COLO668 (cell line): Measurements from ENCODE around the gene FDXR.
"Not testable (repeated sequence)": the region's sequence is repeated elsewhere in the genome, so short reads cannot be mapped to it uniquely, and the experiment has no call there.

Experiments used
- DNase-seq: peaks from one replicate; lab custom pipeline; 2025; ENCODE audit not compliant: unreplicated experiment; lab: John Stamatoyannopoulos, UW

FDXR gene

DNA sequence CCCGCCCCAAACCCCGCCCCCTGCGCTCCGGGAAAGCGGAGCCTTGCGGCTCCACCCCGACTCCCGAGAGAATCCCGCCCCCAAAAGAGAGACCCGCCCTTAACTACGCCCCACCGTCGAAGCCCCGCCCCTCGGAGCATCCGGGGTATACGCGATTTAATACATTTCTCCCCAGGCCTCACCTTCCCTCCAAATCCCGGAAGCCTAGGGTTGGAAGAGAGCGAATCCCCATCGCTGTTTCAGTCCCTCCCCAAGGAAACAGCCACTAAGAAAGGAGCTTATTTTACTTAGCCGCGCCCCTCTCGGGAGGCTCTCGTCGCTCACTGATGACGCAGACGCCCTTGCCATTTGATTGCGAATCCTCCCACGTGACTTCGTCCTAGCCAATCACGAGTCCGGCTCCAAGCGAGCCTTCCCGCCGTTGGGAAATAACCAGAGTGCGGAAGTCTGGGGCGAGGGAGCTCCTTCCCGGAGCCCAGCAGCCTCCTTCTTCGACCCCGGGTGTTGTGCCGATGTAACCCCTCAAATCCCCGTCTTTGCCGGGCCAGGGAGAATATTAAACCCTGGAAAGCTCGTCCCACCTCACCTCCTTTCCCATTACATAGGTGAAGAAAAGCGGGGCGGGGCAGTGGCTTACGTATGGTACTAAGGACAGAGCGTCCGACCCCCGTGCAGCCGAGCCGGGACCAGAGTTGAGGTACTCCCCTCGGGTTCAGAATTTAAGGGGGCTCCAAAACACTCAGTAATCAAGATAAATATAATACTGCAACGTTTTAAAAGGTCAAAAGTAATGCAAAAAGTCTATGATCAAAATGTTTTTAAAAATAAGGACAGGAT lies 461 bp upstream of the FDXR start:
- peak; percentile 96 for DNase-seq

DNA sequence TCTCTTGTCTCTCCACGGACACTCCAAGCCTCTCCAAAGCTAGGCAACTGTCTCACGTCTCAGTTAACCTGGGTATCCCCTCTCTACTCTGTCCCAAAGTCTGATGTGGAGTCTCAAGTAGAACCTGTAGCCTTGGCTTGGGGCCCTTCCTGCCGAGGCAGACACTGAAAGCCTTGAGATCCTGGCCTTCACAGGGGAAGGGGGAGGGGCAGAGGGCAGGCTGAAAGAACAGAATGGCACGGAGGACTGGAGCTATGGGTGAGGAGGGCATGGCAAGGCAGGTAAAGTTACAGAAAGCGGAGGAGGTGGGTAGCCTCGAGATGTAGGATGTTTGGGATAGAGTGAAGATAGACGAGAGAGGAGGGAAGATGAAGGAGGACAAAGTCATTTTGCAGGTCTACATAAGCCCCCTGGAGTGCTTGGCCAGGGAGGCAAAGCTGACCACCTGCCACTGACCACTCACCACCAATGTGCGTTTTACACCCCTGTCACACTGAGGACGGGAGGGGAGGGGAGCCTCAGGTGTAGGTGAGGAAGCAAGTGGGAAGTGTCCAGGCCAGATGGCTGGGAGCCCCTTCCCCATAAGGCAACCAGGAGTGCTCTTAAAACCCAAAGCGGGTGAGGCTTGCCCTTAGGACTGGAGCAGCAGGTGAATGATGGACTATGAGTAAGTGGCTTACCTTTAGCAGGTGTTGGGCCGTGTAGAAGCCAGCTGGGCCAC lies 1.3 kb downstream of the FDXR start:
- no peak for DNase-seq

DNA sequence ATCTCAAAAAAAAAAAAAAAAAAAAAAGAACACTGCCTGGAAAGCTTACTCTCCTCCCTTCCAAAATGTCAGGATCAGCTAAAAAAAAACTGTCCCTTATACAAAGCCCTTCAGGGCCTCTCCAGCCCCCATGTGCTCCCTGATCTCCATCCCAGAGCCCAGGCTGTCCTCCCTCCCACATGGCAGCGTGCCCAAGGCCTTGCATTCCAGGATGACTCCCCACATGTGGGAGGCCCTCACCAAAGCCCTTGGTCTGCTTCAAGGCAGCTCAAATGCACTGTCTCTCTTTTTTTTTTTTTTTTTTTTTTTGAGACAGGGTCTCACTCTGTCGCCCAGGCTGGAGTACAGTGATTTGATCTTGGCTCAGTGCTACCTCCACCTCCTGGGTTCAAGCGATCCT lies 2.3 kb downstream of the FDXR start:
- no peak for DNase-seq

DNA sequence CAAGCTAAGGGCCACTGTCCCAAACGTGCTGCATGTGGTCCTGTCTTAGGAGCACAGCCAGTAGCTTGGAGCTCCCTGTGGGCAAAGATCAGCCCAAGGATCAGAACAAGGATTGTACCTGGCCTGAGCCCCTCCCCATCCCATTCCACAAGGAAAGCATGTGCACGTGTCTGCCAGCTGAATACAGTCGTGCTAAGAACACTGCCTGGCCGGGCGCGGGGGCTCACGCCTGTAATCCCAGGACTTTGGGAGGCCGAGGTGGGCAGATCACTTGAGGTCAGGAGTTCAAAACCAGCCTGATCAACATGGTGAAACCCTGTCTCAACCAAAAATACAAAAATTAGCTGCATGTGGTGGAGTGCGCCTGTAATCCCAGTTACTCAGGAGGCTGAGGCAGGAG lies 2.8 kb downstream of the FDXR start:
- DNase-seq, result not testable (repeated sequence)

DNA sequence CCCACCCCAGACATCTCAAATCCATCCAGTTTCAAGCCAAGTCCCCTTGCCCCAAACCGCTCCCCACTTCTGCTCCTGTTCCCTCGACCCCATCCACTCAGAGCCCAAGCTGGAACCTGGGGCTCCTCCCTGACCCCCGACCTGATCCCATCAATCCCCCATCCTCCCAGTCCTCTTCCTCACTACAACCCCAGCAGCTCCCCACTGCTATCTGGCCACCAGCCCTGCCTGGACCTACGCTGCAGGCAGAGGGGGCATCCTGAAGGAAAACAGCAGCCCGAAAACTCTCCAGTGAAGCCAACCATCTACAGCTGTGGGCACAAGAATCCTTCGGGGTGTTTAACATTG lies 3.9 kb downstream of the FDXR start:
- no peak for DNase-seq

DNA sequence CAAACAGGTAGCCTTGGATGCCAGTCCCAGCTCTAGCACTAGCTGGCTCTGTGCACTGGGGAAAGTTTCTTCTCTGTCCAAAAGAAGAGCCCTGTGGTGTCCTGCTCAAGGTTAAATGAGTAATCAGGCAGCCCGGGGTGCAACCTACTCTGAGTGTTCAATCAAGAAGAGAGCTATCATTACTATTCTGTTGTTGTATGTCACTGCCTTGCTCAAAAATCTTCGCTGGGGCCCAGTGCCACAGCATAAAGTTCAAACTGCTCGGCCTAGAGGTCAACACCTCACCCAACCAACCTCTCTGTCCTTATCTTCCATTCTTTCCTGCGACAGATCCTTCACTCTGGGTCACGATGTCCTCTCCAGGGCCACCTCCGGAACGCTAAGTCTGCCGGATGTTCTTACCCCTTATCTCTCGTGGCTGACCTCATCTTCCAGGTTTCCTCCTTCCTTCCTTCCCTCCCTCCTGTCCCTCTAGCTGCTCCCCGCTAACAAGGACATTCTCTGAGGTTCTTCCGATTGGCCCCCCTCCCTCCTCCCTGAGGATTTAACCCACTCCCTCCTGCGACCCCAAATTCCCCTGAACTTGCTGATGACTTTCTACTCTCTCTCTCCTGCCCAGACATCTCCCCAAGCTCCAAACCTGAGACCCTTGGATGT lies 4.4 kb downstream of the FDXR start:
- DNase-seq, result no peak

- DNase-seq, result no peak
Observed at GRCh38 chr17:74866198-74866835, 6.5 kb downstream of the FDXR start.

DNA sequence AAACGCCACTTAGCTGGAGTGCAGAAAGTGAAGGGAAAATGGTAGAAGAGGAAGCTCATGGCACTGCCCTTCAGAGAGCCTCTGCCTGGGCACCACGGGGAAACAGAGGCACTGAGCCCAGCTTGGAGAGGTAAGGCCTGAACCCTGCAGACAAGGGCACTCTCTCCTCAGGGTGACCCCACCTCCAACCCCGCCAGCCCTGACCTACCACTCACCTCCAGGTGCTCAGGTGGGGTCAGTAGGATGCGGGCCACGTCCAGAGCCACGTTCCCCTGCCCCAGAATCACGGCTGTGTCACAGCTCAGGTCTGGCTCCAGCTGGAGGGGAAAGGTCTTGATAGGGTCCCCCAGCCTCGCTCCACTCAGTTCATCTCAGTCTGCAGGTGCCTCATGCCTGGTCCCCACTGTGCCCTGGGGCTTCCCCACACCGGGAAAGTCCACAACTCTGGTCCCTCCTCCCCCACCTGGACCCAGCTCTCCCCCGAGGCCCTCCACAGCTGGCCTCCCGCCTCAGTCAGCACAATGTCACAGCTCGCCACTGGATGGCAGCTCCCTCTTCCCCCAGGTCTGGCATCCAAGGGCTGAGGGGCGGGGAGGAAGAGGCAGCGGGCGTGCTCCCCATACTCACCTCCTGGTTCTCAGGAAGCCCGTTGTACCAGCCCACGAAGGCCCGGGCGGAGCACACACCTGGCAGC lies 7.1 kb downstream of the FDXR start:
- no peak for DNase-seq

- DNase-seq, result peak; percentile 52
Observed at GRCh38 chr17:74864866-74865395, 7.9 kb downstream of the FDXR start.

DNA sequence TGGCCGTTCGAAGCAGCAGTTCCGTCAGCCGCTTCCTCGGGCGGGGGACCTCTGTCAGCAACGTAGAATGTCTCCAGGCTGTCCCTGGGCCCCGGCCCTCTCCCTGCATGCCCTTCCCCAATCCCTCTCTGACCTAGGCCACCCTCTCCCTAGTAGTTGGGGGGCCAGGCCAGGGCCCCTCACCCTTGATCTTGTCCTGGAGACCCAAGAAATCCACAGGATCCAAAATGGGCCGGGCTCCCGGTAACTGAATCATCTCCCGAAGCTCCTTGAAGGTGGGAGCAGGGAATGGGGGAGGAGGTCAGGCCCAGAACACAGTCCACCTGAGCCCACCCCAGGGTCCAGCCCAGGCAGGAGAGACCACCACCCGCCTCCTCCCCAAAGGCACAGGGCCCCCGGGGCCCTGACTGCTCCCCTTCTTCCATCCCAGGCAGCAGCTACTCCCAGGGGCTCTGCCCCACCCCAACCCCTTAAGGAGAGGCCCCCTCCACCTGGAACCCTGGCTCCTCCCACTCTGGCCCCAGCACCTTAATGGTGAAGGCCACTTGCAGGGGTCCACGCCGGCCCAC lies 8.4 kb downstream of the FDXR start:
- DNase-seq, result no peak

DNA sequence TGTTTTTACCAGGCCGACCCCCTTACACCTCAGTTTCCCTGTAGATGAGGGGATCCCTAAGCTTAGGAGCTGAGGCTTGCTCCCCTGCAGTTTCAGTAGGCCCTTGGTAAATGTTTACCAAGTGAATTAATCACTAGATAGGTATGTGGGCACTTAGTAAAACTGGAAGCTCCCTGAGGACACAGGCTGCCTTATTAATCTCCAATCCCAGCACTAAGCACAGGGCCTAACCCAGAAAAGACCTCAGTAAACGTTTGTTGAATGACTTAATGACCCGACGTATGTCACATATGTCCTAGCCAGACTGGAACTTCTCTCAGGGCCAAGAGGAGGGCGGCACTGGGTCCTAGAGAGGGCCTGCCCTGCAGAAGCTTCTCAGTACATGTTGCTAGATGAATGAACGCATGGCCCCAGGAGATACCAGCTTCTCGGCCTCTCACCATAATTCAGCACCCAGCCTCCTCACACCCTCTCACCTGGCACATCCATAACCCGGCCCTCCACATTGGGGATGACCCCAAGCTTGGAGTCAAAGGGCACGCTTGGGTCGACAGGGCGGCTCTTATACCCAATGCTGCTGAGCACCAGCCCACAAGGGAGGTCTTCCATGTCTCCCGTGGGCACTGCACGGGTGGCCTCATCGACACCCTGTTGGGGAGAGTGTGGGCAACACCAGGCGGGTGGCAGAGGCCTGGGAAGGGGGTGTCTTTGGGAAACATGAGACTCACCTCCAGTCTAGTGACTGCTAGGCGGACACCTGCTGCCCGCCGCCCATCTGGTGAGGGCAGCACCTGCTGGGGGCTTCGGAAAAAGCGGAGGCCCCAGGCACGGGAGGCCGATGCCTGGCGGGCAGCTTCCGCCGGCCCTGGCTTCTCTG lies 9.1 kb downstream of the FDXR start:
- DNase-seq, result no peak

DNA sequence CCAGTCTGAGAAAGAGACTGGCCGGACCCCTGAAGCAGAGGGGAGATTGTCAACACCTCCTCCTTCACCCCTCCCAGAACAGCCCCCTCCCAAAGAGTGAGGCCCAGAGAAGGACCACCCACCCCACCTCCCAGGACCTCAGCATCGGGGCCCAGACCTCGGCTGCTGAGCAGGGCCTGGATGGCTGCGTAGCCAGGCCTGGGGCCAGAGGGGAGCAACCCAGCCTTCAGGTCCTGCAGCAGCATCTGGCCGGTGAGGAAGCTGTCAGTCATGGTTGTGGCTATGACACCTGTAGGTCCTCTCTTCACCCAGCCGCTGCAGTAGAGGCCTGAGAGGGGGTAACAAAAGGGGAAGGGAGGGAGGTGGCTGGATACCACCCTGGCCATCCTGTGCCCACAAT lies 9.9 kb downstream of the FDXR start:
- DNase-seq, result no peak

DNA sequence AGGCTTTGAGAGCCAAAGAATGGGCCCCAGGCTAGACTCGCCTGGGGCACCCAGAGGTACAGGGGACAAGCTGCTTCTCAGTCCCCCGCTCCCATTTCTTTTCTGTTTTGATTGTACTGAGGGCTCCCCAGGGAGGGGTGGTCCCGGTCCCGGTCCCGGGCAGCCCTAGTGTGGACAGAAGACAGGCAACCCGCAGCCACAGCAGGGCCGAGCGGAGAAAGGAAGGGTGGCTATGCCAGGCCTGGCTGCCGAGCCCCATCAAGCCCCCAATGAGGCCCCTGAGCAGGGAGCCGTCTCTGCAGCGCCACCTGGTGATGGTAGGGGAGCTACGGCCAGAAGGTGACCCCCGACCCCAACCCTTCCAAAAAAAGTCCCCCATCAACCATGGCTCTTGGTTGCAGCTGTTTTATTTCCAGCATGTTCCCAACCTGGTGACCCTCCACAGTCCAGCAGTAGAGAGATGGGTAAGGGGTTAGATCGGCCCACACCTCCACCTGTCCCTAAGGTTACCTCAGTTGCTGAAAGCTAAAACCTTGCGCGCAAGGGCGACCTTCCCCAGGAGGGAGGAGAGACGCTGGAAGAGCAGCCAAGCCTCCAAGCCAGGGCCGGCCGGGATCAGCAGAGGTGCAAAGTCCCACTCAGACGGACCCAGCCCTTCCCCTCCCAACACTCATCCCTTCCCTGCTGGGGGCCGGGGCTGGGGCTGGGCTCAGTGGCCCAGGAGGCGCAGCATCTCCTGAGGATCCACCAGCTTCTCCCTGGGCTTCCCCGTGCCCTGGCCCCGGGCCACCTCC lies 10.5 kb downstream of the FDXR start:
- peak; percentile 72 for DNase-seq

DNA sequence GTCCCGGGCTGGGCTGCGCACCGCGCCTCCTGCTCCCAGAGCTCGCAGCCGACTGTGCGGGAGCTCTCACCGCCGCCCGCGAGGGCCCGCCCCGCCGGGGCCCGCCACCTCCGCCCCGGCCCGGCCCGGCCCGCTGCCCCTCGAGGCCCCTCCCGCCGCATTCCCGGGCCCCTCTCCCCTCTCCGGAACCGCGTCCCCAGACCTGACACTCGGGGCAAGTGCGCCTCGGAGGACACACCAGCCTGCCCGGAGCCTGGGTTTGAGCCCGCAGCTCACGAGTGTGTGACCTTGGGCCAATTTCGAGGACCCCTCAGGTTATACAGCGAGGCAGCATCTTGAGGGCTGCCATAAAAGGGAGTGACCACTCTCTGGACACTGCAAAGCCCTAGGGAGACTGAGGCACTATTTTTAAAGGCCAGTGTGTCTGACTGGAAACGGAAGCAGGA lies 11.1 kb downstream of the FDXR start:
- DNase-seq, result no peak

- DNase-seq, result peak; percentile 6
Observed at GRCh38 chr17:74860872-74861661, 11.7 kb downstream of the FDXR start.

- DNase-seq, result peak; percentile 16
Observed at GRCh38 chr17:74860229-74860871, 12.4 kb downstream of the FDXR start.
